HL-60 (cell line): ENCODE measurements around the gene HSDL2.

ENCODE experiments used
- DNase-seq, 2 experiments: peaks; one replicate each; pipeline ENCODE4 v3.0.0-alpha.2; 2010 to 2020; ENCODE audit warnings: low read depth in 1 of 2, low spot score in 1 of 2
- H3K27ac ChIP-seq: fragments of 250-450 bp; sonication (Bioruptor Pico); replicated peaks from 2 replicates; pipeline ENCODE4 v1.5.1; 2020; ENCODE audit warnings: mild to moderate bottlenecking, moderate library complexity
- H3K27me3 ChIP-seq: fragments of 250-450 bp; sonication (Bioruptor Pico); 2 replicates; pipeline ENCODE4 v1.5.1; 2021; ENCODE audit warnings: mild to moderate bottlenecking, moderate library complexity; ENCODE audit not compliant: insufficient read depth, poor library complexity, severe bottlenecking
- H3K4me3 ChIP-seq: replicated peaks from 2 replicates; pipeline ENCODE4 v1.5.1; 2011; ENCODE audit warnings: mild to moderate bottlenecking, control low read depth, low read length; ENCODE audit not compliant: insufficient read depth
- GABPA ChIP-seq: IDR thresholded peaks from 2 replicates; pipeline ENCODE4 v1.6.1; 2012; ENCODE audit warnings: low read depth
- POLR2AphosphoS5 ChIP-seq: IDR thresholded peaks from 2 replicates; pipeline ENCODE4 v1.6.1; 2012; ENCODE audit warnings: low read depth
- REST ChIP-seq: IDR thresholded peaks from 2 replicates; pipeline ENCODE4 v1.6.1; 2012; ENCODE audit warnings: low read depth; ENCODE audit not compliant: insufficient replicate concordance
- SPI1 ChIP-seq: IDR thresholded peaks from 2 replicates; pipeline ENCODE4 v1.6.1; 2012; ENCODE audit warnings: low read depth, mild to moderate bottlenecking, borderline replicate concordance
- TF ChIP-seq, protein P1 (sequence below): IDR thresholded peaks from one replicate; pipeline ENCODE4 v1.5.1; 2011; ENCODE audit warnings: low read length, control low read depth, inconsistent platforms; ENCODE audit not compliant: insufficient read depth

HSDL2 gene

DNA sequence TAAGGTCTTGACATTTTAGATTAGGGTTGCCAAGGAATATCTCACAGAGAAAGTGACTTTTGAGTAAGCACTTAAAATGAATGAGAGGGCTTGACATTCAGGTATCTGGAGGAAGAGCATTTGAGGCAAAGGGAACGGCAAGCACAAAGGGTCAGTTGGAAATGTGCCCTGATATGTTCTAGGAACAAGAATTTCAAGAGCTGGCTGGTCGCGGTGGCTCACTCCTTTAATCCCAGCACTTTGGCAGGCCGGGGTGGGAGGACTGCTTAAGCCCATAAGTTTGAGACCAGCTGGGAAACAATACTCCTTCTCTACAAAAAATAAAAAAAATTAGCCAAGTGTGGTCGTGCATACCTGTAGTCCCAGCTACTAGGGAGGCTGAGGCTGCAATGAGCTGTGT lies 123.3 kb downstream of the HSDL2 start:
- Histone ChIP-seq H3K27ac (no peak overlapping the region), H3K4me3 (no peak overlapping the region), H3K27me3 (no peaks in the 10 kb centered on the region)
- no peak for DNase-seq
- no peak for TF ChIP-seq GABPA
- TF ChIP-seq, protein P1, sequence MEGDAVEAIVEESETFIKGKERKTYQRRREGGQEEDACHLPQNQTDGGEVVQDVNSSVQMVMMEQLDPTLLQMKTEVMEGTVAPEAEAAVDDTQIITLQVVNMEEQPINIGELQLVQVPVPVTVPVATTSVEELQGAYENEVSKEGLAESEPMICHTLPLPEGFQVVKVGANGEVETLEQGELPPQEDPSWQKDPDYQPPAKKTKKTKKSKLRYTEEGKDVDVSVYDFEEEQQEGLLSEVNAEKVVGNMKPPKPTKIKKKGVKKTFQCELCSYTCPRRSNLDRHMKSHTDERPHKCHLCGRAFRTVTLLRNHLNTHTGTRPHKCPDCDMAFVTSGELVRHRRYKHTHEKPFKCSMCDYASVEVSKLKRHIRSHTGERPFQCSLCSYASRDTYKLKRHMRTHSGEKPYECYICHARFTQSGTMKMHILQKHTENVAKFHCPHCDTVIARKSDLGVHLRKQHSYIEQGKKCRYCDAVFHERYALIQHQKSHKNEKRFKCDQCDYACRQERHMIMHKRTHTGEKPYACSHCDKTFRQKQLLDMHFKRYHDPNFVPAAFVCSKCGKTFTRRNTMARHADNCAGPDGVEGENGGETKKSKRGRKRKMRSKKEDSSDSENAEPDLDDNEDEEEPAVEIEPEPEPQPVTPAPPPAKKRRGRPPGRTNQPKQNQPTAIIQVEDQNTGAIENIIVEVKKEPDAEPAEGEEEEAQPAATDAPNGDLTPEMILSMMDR: no peak
- TF ChIP-seq SPI1: no peak
- TF ChIP-seq POLR2AphosphoS5: no peak
- TF ChIP-seq REST: no peak

GRCh38 chr9:112505086-112505485 lies 125.2 kb downstream of the HSDL2 start:
- no peak for DNase-seq
- Histone ChIP-seq H3K27ac (no peak overlapping the region), H3K27me3 (no peaks in the 10 kb centered on the region), H3K4me3 (no peak overlapping the region)
- TF ChIP-seq POLR2AphosphoS5 (no peak), SPI1 (no peak), REST (no peak), GABPA (no peak)
- TF ChIP-seq, protein P1: no peak

GRCh38 chr9:112505607-112506006 lies 125.7 kb downstream of the HSDL2 start:
- no peak overlapping the region for H3K4me3 ChIP-seq
- DNase-seq: no peak
- no peak for TF ChIP-seq SPI1
- no peak for TF ChIP-seq REST
- TF ChIP-seq, protein P1: no peak
- TF ChIP-seq GABPA: no peak
- no peak for TF ChIP-seq POLR2AphosphoS5
- H3K27me3 ChIP-seq: no peaks in the 10 kb centered on the region
- H3K27ac ChIP-seq: no peak overlapping the region
